Mucosa of stomach (tissue), 1 donor: ENCODE measurements around the gene CXorf65.

ENCODE experiments used
- H3K27me3 ChIP-seq: one replicate; pipeline ENCODE4 v1.7.0; 2013; ENCODE audit warnings: mild to moderate bottlenecking, low read length; ENCODE audit not compliant: control insufficient read depth, insufficient read depth
- H3K36me3 ChIP-seq: one replicate; pipeline ENCODE4 v1.7.0; 2013; ENCODE audit warnings: low read length; ENCODE audit not compliant: control insufficient read depth, insufficient read depth
- H3K4me1 ChIP-seq: one replicate; pipeline ENCODE4 v1.7.0; 2013; ENCODE audit warnings: mild to moderate bottlenecking, low read length; ENCODE audit not compliant: control insufficient read depth, insufficient read depth
- H3K4me3 ChIP-seq: one replicate; pipeline ENCODE4 v1.7.0; 2013; ENCODE audit warnings: low read length
- H3K9ac ChIP-seq: one replicate; pipeline ENCODE4 v1.7.0; 2013; ENCODE audit warnings: mild to moderate bottlenecking, low read length, moderate library complexity
- H3K9me3 ChIP-seq: one replicate; pipeline ENCODE4 v1.7.0; 2013; ENCODE audit warnings: mild to moderate bottlenecking, low read length, moderate library complexity; ENCODE audit not compliant: control insufficient read depth
- donor health status: Pancreatic carcinoma.

The CXorf65 gene

DNA sequence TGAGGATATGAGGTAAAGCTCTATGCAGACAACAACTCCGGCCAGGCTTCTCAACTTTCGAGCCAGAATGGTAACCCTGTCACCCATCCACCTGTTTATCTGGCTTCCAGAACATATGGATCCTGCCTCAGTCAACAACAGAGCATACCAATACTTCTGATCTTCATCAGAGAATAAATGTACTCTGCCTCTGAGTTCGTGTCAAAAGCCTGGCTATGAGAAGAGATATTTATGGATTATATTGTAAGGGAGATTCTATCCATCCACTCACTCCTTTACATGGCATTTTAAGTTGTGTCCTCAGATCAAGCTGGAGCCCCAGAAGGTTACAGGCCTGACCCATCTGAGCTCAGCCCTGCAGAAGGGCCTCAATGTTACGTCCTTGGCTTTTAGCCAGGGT is 20.6 kb downstream of the CXorf65 start:
- Histone ChIP-seq H3K36me3 (no peaks in the 10 kb centered on the region), H3K4me3 (no peak overlapping the region), H3K9me3 (no peaks in the 10 kb centered on the region), H3K4me1 (no peaks in the 10 kb centered on the region), H3K9ac (no peak overlapping the region), H3K27me3 (no peaks in the 10 kb centered on the region)

DNA sequence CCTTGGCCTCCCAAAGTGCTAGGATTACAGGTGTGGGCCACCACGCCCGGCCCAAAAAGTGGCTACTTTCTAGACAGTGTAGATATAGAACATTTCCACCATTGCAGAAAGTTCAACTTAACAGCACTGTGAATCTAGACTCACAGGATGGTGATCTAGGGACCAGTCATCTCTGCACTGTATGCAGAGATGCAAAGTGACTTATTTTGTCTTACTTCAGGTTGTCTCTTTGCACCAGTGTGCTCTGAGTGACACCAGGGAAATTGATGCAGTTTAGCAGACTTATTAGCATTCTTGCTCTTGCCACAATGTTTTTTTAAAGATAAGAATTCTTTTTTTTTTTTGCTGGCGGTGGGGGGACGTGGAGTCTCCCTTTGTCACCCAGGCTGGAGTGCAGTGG is 23.7 kb downstream of the CXorf65 start:
- H3K9me3 ChIP-seq: no peaks in the 10 kb centered on the region
- H3K9ac ChIP-seq: no peak overlapping the region
- no peaks in the 10 kb centered on the region for H3K27me3 ChIP-seq
- no peaks in the 10 kb centered on the region for H3K36me3 ChIP-seq
- H3K4me3 ChIP-seq: no peak overlapping the region
- H3K4me1 ChIP-seq: no peaks in the 10 kb centered on the region

DNA sequence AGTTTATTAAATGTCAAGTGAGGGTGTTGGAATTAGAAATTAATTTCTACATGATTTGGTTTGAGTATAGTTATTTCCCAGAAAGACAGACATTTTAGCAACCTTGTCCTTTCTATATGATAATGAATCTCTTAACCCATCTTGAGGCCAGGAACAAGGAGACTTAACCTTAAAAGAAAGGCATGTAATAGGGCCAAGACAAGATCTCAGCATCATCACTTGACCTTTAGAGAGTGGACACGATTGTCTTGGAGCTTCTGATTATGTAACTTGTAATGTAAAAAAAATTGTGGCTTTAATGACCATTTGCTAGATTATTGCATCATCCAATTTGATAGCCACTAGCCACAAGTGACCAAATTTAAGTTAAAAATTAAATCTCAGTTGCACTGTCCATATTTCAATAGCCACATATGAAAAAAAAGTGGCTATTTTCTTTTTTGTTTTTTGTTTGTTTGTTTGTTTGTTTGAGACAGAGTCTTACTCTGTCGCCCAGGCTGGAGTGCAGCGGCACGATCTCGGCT is 24.4 kb downstream of the CXorf65 start:
- no peak overlapping the region for H3K4me3 ChIP-seq
- H3K4me1 ChIP-seq: no peaks in the 10 kb centered on the region
- no peaks in the 10 kb centered on the region for H3K9me3 ChIP-seq
- no peaks in the 10 kb centered on the region for H3K36me3 ChIP-seq
- no peak overlapping the region for H3K9ac ChIP-seq
- H3K27me3 ChIP-seq: no peaks in the 10 kb centered on the region

DNA sequence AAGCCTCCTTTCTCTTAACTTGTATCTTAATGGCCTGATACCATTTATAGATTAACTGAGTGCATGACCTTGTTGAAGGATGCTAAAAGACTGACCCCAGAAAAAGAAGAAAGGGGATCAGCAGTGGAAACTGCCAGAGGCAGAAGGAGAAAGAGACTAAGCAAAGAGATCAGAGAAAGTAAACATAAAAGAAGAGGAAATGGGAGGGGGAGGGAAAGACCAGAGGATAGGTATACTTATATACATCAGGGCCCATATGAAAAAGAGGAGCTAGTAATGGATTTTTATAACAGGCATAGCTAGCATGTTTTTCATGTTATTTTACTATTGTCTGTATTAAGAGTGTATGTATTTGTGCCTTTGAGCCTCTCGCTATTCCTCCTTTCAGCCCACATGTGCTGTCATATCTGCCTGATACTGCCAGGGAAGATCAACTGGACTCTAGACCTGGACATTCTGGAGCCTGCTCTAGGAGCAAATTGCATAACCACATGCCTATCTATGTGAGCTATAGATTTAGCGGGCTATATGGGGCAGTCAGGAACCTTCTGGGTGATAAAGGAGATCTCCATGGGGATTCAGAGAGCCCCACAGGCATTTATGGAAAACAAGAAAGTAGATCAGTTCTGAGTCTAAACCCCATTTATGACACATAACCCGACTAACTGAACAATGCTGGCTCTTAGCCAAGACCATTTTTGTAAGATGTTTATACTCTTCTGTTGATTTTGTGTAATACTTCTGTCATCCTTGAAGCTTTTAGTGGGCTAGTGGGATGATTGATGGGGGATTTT is 25.0 kb downstream of the CXorf65 start:
- Histone ChIP-seq H3K27me3 (no peaks in the 10 kb centered on the region), H3K9me3 (no peaks in the 10 kb centered on the region), H3K4me1 (no peaks in the 10 kb centered on the region), H3K4me3 (no peak overlapping the region), H3K9ac (no peak overlapping the region), H3K36me3 (no peaks in the 10 kb centered on the region)

DNA sequence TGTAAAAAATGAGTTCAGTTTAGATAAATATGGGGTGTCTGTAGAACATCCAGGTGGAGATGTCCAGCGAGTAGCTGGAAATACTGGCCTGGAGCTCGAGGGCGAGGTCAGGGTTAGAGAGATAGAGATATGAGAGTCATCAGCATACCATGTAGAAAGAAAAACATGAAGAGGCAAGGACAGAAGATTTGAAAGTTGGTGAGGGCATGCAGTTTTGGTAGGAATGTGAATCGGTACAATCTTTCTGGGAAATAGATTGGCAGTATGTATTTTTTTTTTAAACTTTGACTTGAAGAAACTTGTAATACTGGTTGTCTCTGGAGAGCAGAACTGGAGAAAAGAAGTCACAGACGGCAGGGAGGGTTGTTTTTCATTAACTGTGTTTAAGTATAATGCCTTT is 36.0 kb downstream of the CXorf65 start:
- Histone ChIP-seq H3K36me3 (no peaks in the 10 kb centered on the region), H3K9me3 (no peaks in the 10 kb centered on the region), H3K9ac (no peak overlapping the region), H3K4me1 (peaks cover 3% of the 10 kb centered on the region), H3K27me3 (no peaks in the 10 kb centered on the region), H3K4me3 (no peak overlapping the region)

DNA sequence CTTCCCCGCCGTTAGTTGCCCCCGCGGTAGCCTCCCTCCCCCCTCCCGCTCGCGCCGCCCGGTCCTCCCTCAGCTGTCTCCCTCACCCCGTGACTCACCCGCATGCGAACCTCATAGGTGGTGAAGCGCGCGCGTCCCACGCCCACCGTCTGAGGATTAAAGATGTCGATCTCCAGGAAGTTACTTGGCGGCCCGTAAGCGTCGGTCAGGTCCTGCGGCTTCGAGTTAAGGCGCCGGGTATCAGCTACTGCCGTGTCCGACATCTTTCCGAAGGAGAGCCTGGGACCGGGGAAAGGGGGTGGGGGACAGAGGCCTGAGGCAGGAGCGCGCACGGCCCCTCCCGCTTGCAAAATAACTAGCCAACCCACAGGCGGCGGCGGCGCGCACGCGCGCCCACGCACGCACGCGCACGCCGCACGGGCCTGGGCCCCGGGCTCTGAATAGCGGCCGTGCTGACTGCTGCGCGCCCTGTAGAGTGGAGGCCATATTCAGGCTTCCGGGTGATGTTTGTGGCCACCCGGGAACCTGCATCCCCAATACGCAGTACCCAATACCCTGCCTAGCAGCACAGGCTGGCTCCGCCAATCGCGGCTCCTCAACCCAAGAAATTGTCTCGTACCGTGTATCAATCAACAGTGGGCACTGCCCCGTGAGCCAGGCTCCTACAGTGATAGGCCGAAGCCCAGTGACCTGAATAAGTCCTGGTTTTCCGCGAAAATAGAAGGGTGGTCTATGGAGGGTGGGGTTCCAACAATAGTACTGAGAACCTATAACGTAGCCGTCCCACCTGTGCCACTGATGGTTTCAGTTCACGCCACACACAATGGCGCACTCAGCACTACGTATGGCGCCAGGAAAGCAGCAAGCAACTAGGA is 38.3 kb downstream of the CXorf65 start, which contains the start of gene SNX12:
SNX12 (minus strand) TSS at position 291 of the 875 bp plus-strand sequence; CDS start at position 263, 28 bp downstream.
- Histone ChIP-seq H3K36me3 (no peaks in the 10 kb centered on the region), H3K9ac (peak within 1 kb of the TSS; percentile 75), H3K27me3 (no peaks in the 10 kb centered on the region), H3K9me3 (no peaks in the 10 kb centered on the region), H3K4me1 (peaks cover 3% of the 10 kb centered on the region), H3K4me3 (peak within 1 kb of the TSS; percentile 47)

DNA sequence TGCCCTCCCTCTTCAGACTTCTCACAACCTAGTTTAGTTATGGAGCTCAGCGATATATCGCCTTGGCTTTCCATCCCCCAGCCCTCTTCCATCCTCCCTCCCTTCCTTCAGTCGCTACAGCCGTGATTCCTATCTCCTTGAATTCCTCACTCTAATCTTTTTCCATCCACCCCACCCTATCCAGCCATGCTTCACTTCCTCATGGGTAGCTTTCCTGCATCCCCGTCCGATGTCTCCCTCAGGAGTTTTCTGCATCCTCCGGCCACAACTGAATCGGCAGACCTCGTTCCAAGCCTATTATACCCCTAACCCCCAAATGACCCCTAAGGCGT is 38.9 kb downstream of the CXorf65 start:
- Histone ChIP-seq H3K9me3 (no peaks in the 10 kb centered on the region), H3K4me3 (peak overlapping the region; percentile 47), H3K4me1 (peaks cover 3% of the 10 kb centered on the region), H3K36me3 (no peaks in the 10 kb centered on the region), H3K9ac (peak overlapping the region; percentile 72), H3K27me3 (no peaks in the 10 kb centered on the region)

DNA sequence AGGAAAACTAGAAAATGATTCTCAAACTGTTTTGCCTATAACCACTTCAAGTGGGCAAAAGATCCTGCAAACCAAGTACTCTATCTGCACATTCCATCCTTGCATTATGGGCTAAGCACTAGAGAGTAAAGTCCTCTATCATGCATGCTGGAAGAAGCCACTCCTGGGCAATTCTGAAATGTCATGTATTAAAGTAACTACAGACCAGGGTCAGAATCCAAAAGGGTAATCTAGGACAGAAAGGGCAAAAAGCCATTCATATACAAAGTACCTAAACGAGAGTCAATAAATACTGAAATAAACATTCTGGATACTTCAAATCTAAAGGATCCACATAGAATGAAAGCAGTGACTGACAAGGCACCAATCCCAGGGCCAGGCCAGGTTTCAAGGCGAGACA is 39.5 kb downstream of the CXorf65 start:
- Histone ChIP-seq H3K4me3 (no peak overlapping the region), H3K9me3 (no peaks in the 10 kb centered on the region), H3K9ac (peak overlapping the region; percentile 72), H3K4me1 (peaks cover 3% of the 10 kb centered on the region), H3K27me3 (no peaks in the 10 kb centered on the region), H3K36me3 (no peaks in the 10 kb centered on the region)

DNA sequence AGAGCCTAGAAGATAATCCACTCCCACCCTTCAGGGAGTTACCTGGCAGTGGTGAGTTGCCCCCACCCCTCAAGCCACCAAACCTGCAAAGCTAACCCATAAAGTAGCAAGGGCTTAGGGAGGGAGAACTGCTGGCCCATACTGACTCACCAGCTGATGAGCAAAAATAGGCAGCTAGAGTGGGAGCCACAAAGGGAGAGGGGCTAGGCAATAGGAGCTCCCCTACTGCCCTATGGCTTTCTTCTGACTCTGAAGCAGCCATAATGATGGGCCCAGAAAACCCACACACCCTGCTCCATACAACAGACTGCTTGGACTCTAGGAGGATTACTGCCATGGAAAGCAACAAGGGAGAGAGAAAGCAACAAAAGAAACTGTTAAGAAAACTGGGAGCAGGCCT is 46.4 kb downstream of the CXorf65 start:
- Histone ChIP-seq H3K9me3 (no peaks in the 10 kb centered on the region), H3K4me3 (no peak overlapping the region), H3K27me3 (no peaks in the 10 kb centered on the region), H3K4me1 (no peaks in the 10 kb centered on the region), H3K36me3 (no peaks in the 10 kb centered on the region), H3K9ac (no peak overlapping the region)

DNA sequence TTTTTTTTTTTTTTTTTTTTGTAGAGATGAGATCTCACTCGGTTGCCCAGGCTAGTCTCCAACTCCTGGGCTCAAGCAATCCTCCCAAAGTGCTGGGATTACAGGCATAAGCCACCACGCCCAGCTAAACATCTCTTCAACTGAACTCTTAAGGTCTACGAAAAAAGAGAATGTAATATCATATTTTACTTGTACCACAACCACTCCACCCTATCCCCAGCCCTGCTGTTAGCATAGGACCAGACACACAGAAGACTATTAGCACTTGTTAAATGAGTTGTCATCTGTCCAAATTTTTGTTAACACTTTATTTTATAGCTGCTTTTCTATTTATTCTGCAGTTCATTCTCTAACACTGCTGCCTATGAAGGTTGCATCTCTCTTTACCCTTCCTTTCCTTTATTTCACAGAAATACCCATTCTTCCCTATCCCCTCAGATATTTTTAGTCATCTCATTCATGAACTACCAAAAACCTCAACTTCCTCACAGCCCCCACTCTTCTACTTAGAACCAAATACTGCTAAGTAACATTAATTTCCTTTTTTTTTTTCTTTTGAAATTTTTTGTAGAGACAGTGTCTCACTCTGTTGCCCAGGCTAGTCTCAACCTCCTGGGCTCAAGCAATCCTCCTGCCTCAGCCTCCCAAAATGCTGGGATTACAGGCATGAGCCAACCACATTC is 48.6 kb downstream of the CXorf65 start:
- H3K36me3 ChIP-seq: no peaks in the 10 kb centered on the region
- H3K4me1 ChIP-seq: no peaks in the 10 kb centered on the region
- H3K4me3 ChIP-seq: no peak overlapping the region
- H3K27me3 ChIP-seq: no peaks in the 10 kb centered on the region
- H3K9me3 ChIP-seq: no peaks in the 10 kb centered on the region
- H3K9ac ChIP-seq: no peak overlapping the region

DNA sequence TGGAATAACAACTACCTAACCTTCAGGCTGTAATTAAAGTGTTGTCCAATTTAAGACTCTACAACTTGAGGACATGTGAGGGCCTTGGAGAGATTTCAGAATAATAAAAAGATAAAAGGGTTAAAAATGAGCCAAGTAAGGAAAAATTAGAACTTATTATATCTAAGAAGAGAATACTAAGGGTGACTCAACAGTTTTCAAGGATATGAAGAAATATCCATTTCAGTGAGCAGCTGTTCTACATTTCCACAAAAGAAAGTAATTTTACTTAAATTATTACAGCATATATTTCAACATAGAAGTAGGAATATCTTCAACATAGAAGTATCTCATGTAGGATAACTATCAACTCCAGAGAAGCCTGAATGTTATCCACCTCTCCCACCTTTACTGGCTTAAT is 49.7 kb downstream of the CXorf65 start:
- no peak overlapping the region for H3K4me3 ChIP-seq
- H3K9me3 ChIP-seq: no peaks in the 10 kb centered on the region
- H3K9ac ChIP-seq: no peak overlapping the region
- H3K27me3 ChIP-seq: no peaks in the 10 kb centered on the region
- H3K36me3 ChIP-seq: no peaks in the 10 kb centered on the region
- H3K4me1 ChIP-seq: no peaks in the 10 kb centered on the region
